Endothelial cell of umbilical vein (primary cell): Measurements from ENCODE around the gene TMEM169. TPM values are rescaled to one million over a fixed set of nuclear protein-coding genes. Genes with fewer than 3 reads are reported as not detected.

Source experiments
- BruUV-seq: library from RNA; stranded (reverse); fragments of 400-500 nt; replicated peaks from 2 replicates; lab custom pipeline; 2021; lab: Mats Ljungman, UMichigan
- CTCF ChIA-PET: fragments of 300-600, 350-600 bp; sonication (Branson Sonifier 250); formaldehyde crosslinking; loops from one replicate; lab custom pipeline; 2021; ENCODE audit warnings: antibody characterized with exemption, inconsistent platforms; lab: Charles Lee
- POLR2A ChIA-PET: fragments of 300-600, 350-600 bp; sonication (Branson Sonifier 250); formaldehyde crosslinking; loops from one replicate; lab custom pipeline; 2021; ENCODE audit warnings: antibody characterized with exemption, inconsistent platforms; lab: Charles Lee
- DNase-seq: peaks from one replicate; pipeline ENCODE4 v3.0.0-alpha.2; 2011; ENCODE audit warnings: low read depth, low spot score
- FAIRE-seq: peaks from 2 replicates; lab custom pipeline; 2011; peaks lifted over from hg19 to GRCh38; lab: Jason Lieb, UNC
- H2AFZ ChIP-seq: 2 replicates; pipeline ENCODE4 v1.6.0; 2012; ENCODE audit warnings: low read depth, low read length, control low read depth, inconsistent platforms
- H3K27ac ChIP-seq: 2 replicates; pipeline ENCODE4 v1.5.1; 2011; ENCODE audit warnings: low read depth, mild to moderate bottlenecking, control low read depth, low read length, moderate library complexity; ENCODE audit not compliant: insufficient read depth
- H3K27me3 ChIP-seq, 2 experiments: 2 replicates each; pipeline versions ENCODE4 v1.6.0 to v1.6.1; 2011; ENCODE audit warnings: low read length in 2 of 2, mixed read lengths in 1 of 2; ENCODE audit not compliant: control insufficient read depth in 2 of 2, insufficient read depth in 2 of 2
- H3K36me3 ChIP-seq, 2 experiments: 2 replicates in 1 of 2; 3 replicates in 1 of 2; pipeline ENCODE4 v1.5.1; 2011; ENCODE audit warnings: low read length in 2 of 2, mild to moderate bottlenecking in 1 of 2, moderate library complexity in 1 of 2; ENCODE audit not compliant: control insufficient read depth in 2 of 2, insufficient read depth in 2 of 2; ENCODE audit errors: extremely low read depth in 1 of 2
- H3K4me1 ChIP-seq: 3 replicates; pipeline ENCODE4 v1.5.1; 2011; ENCODE audit warnings: mild to moderate bottlenecking, low read length; ENCODE audit not compliant: control insufficient read depth, insufficient read depth; ENCODE audit errors: extremely low read depth
- H3K4me2 ChIP-seq: 2 replicates; pipeline ENCODE4 v1.6.1; 2011; ENCODE audit warnings: low read length, control low read depth, mixed read lengths; ENCODE audit not compliant: insufficient read depth
- H3K4me3 ChIP-seq, 3 experiments: fragments of 200-600 bp in 1 of 3; sonication (generic), shearing (Covaris generic) in 1 of 3; replicated peaks in 1 of 3; 2 replicates each; pipeline ENCODE4 v1.5.1; 2011 to 2016; ENCODE audit warnings: control low read depth in 3 of 3, low read length in 3 of 3, mild to moderate bottlenecking in 2 of 3, inconsistent platforms in 1 of 3, low read depth in 1 of 3, moderate library complexity in 1 of 3; ENCODE audit not compliant: insufficient read depth in 1 of 3
- H3K79me2 ChIP-seq: 2 replicates; pipeline ENCODE4 v1.6.0; 2012; ENCODE audit warnings: low read length, inconsistent platforms; ENCODE audit not compliant: control insufficient read depth, insufficient read depth
- H3K9ac ChIP-seq: replicated peaks from 2 replicates; pipeline ENCODE3; 2011; ENCODE audit warnings: low read length, control low read depth; ENCODE audit not compliant: insufficient read depth; ENCODE audit errors: extremely low read depth
- H3K9me1 ChIP-seq: replicated peaks from 3 replicates; pipeline ENCODE4 v1.6.0; 2011; ENCODE audit warnings: mild to moderate bottlenecking, low read length; ENCODE audit not compliant: control insufficient read depth, insufficient read depth; ENCODE audit errors: extremely low read depth
- H3K9me3 ChIP-seq: replicated peaks from 2 replicates; pipeline ENCODE4 v1.5.1; 2012; ENCODE audit warnings: low read length, inconsistent platforms; ENCODE audit not compliant: control insufficient read depth, insufficient read depth
- H4K20me1 ChIP-seq: replicated peaks from 2 replicates; pipeline ENCODE3; 2011; ENCODE audit warnings: mild to moderate bottlenecking, low read length; ENCODE audit not compliant: control insufficient read depth, insufficient read depth; ENCODE audit errors: extremely low read depth
- CTCF ChIP-seq, 2 donors: IDR thresholded peaks; 1 replicate in 1 of 2; 2 replicates in 1 of 2; pipeline ENCODE4 v1.5.1; 2011; ENCODE audit warnings: low read length in 2 of 2, mild to moderate bottlenecking in 2 of 2, moderate library complexity in 2 of 2, control low read depth in 1 of 2, inconsistent platforms in 1 of 2, low read depth in 1 of 2; ENCODE audit not compliant: insufficient read depth in 1 of 2; ENCODE audit errors: extremely low read depth in 1 of 2
- EZH2 ChIP-seq: IDR thresholded peaks from 2 replicates; pipeline ENCODE4 v1.6.1; 2012; ENCODE audit warnings: borderline replicate concordance, low read depth, mild to moderate bottlenecking, moderate library complexity, low read length, inconsistent platforms; ENCODE audit not compliant: severe bottlenecking
- FOS ChIP-seq: IDR thresholded peaks from 2 replicates; pipeline ENCODE4 v1.6.1; 2011; ENCODE audit warnings: mild to moderate bottlenecking, low read length, moderate library complexity, borderline replicate concordance; ENCODE audit not compliant: insufficient read depth
- GATA2 ChIP-seq: IDR thresholded peaks from 2 replicates; pipeline ENCODE4 v1.7.0; 2011; ENCODE audit warnings: low read depth, mild to moderate bottlenecking, moderate library complexity, mixed read lengths, low read length; ENCODE audit not compliant: insufficient read length, insufficient read depth
- JUN ChIP-seq: IDR thresholded peaks from 2 replicates; pipeline ENCODE4 v1.6.1; 2011; ENCODE audit warnings: borderline replicate concordance, low read depth; ENCODE audit not compliant: insufficient read length, insufficient read depth
- MAX ChIP-seq: IDR thresholded peaks from 2 replicates; pipeline ENCODE4 v1.6.1; 2011; ENCODE audit not compliant: insufficient read depth, insufficient read length
- MYC ChIP-seq: IDR thresholded peaks from one replicate; pipeline ENCODE4 v1.6.1; 2011; ENCODE audit warnings: mild to moderate bottlenecking, low read depth, low read length
- POLR2A ChIP-seq: IDR thresholded peaks from 2 replicates; pipeline ENCODE4 v1.6.1; 2012; ENCODE audit warnings: low read depth, mild to moderate bottlenecking, control low read depth, low read length
- POLR2AphosphoS5 ChIP-seq: IDR thresholded peaks from 2 replicates; pipeline ENCODE4 v1.6.1; 2012; ENCODE audit warnings: low read depth, mild to moderate bottlenecking, control low read depth, low read length, moderate library complexity; ENCODE audit not compliant: insufficient read depth
- dilution Hi-C: fragments of 300-500 bp; cut with MboI; formaldehyde crosslinking; loops from one replicate; pipeline ENCODE4 v1.15.0; 2019; ENCODE audit warnings: low sequenced_read_pairs; ENCODE audit not compliant: extremely low pct_ligation_motif_present
- intact Hi-C: fragments of 100-400 bp; cut with micrococcal nuclease; formaldehyde crosslinking; loops from one replicate; pipeline ENCODE4 v1.10.0; 2022
- polyA plus RNA-seq, 4 experiments: library from polyadenylated mRNA; depleted of rRNA in 3 of 4; stranded (reverse) in 3 of 4; unstranded in 1 of 4; fragments of >200 nt; gene quantifications; 2 replicates each; pipeline versions ENCODE4 v1.2.1 to v1.2.3, GENCODE V29; 2011 to 2012; ENCODE audit warnings: missing spikeins in 1 of 4
- total RNA-seq: library from RNA; stranded (reverse); gene quantifications from 2 replicates; pipeline ENCODE4 v1.2.3, GENCODE V29; 2021

Gene TMEM169
- total and polyA plus RNA-seq, 2 donors (not counting 3 experiments of a cell fraction or from before 2014, with no cell fraction given), result 0.20 TPM; not detected in 1

- DNase-seq, result no peak
- Histone ChIP-seq H2AFZ (no peak overlapping the region), H3K9me3 (no peaks in the 10 kb centered on the region), H4K20me1 (no peaks in the 10 kb centered on the region), H3K9me1 (no peaks in the 10 kb centered on the region), H3K9ac (no peak overlapping the region), H3K4me1 (peaks cover 28% of the 10 kb centered on the region), H3K36me3 (peaks cover 18 to 35% of the 10 kb centered on the region in 2 experiments), H3K4me3 (no peak overlapping the region), H3K27me3 (no peaks in the 10 kb centered on the region), H3K79me2 (peaks cover 76% of the 10 kb centered on the region), H3K27ac (no peak overlapping the region), H3K4me2 (no peak overlapping the region)
- ChIA-PET POLR2A (no interaction called here), CTCF (interaction anchor here (1.6 kb wide), 1 partner anchor 10 kb away, joined by 8 read pairs; no protein-coding TSS in a partner anchor)
- intact Hi-C loops, result loop anchor here (5.0 to 10.0 kb wide), 2 partner anchors 384 to 521 kb away; partner anchors contain the start of genes IGFBP2 and RPL37A
- no peak for FAIRE-seq
- BruUV-seq, result no TSS peak
- dilution Hi-C loops, result no loop called here
- no peak for TF ChIP-seq GATA2
- no peak for TF ChIP-seq CTCF (IDR thresholded peaks at IDR 0.05; ENCODE audit: extremely low read depth in 1 of 2, insufficient read depth in 1 of 2, low read depth in 1 of 2, low read length in 2 of 2)
- no peak for TF ChIP-seq POLR2AphosphoS5
- TF ChIP-seq EZH2, result no peak
- no peak for TF ChIP-seq JUN
- no peak for TF ChIP-seq FOS
- TF ChIP-seq POLR2A, result no peak
- TF ChIP-seq MAX, result no peak
- no peak for TF ChIP-seq MYC
These were observed 31.9 kb downstream of the TMEM169 start for GRCh38 chr2:216113572-216113971.
